Endothelial cell of umbilical vein (primary cell): Measurements from ENCODE around the gene RHOH.

Source experiments
- CTCF ChIP-seq, 2 donors: IDR thresholded peaks; 1 replicate in 1 of 2; 2 replicates in 1 of 2; pipeline ENCODE4 v1.5.1; 2011; ENCODE audit warnings: low read length in 2 of 2, mild to moderate bottlenecking in 2 of 2, moderate library complexity in 2 of 2, control low read depth in 1 of 2, inconsistent platforms in 1 of 2, low read depth in 1 of 2; ENCODE audit not compliant: insufficient read depth in 1 of 2; ENCODE audit errors: extremely low read depth in 1 of 2
- EZH2 ChIP-seq: IDR thresholded peaks from 2 replicates; pipeline ENCODE4 v1.6.1; 2012; ENCODE audit warnings: borderline replicate concordance, low read depth, mild to moderate bottlenecking, moderate library complexity, low read length, inconsistent platforms; ENCODE audit not compliant: severe bottlenecking
- FOS ChIP-seq: IDR thresholded peaks from 2 replicates; pipeline ENCODE4 v1.6.1; 2011; ENCODE audit warnings: mild to moderate bottlenecking, low read length, moderate library complexity, borderline replicate concordance; ENCODE audit not compliant: insufficient read depth
- GATA2 ChIP-seq: IDR thresholded peaks from 2 replicates; pipeline ENCODE4 v1.7.0; 2011; ENCODE audit warnings: low read depth, mild to moderate bottlenecking, moderate library complexity, mixed read lengths, low read length; ENCODE audit not compliant: insufficient read length, insufficient read depth
- MYC ChIP-seq: IDR thresholded peaks from one replicate; pipeline ENCODE4 v1.6.1; 2011; ENCODE audit warnings: mild to moderate bottlenecking, low read depth, low read length
- POLR2A ChIP-seq: IDR thresholded peaks from 2 replicates; pipeline ENCODE4 v1.6.1; 2012; ENCODE audit warnings: low read depth, mild to moderate bottlenecking, control low read depth, low read length
- POLR2AphosphoS5 ChIP-seq: IDR thresholded peaks from 2 replicates; pipeline ENCODE4 v1.6.1; 2012; ENCODE audit warnings: low read depth, mild to moderate bottlenecking, control low read depth, low read length, moderate library complexity; ENCODE audit not compliant: insufficient read depth

DNA sequence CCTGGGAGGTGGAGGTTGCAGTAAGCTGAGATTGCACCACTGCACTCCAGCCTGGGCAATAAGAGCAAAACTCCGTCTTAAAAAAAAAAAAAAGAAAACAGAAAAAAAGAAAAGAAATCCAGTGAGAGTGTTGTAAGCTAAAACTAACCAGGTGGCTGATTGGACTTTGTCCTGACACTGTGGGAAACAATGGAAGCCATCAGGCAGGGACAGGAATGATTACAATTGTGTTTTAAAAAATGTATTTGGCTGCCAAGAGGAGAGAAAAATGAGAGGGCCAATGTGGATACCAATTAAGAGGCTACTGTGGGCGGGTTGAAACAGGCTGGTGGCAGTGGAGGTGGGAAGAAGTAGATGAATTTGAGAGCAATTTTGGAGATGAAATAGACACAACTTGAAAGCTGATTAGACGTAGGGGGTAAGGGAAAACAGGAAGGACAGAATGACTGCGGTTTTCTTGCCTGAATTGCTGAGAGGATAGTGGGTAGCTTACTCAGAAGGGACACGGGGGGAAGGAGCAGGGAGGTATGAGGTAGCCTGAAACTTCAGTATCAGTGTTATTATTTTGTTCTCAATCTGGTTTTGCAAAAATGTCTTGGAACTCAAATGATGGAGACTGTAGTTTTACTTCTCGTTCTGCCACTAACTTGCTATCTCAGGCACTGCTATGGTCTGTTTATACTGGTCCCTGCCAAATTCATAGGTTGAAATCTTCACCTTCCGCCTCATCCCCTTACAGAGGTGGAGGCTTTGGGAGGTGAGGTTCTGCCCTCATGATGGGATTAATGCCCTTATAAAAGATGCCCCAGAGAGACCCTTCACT is 92.7 kb downstream of the RHOH start:
- TF ChIP-seq CTCF (IDR thresholded peaks at IDR 0.05; ENCODE audit: extremely low read depth in 1 of 2, insufficient read depth in 1 of 2, low read depth in 1 of 2, low read length in 2 of 2) (no peak), POLR2A (no peak), POLR2AphosphoS5 (no peak), GATA2 (no peak), EZH2 (no peak), FOS (no peak), MYC (no peak)
